AG09309 (cell line): ENCODE results near the gene TGFB3.

Experiments
- DNase-seq: peaks from one replicate; pipeline ENCODE4 v3.0.0-alpha.2; 2010; ENCODE audit warnings: low read depth
- H3K4me3 ChIP-seq: 2 replicates; pipeline ENCODE4 v1.5.1; 2011; ENCODE audit warnings: mild to moderate bottlenecking, low read depth, low read length, moderate library complexity; ENCODE audit not compliant: control insufficient read depth
- TF ChIP-seq, protein P1 (sequence below): IDR thresholded peaks from 2 replicates; pipeline ENCODE4 v1.5.1; 2011; ENCODE audit warnings: mild to moderate bottlenecking, low read depth, low read length, inconsistent platforms; ENCODE audit not compliant: insufficient read depth, control insufficient read depth; ENCODE audit errors: missing control alignments

TGFB3 gene

DNA sequence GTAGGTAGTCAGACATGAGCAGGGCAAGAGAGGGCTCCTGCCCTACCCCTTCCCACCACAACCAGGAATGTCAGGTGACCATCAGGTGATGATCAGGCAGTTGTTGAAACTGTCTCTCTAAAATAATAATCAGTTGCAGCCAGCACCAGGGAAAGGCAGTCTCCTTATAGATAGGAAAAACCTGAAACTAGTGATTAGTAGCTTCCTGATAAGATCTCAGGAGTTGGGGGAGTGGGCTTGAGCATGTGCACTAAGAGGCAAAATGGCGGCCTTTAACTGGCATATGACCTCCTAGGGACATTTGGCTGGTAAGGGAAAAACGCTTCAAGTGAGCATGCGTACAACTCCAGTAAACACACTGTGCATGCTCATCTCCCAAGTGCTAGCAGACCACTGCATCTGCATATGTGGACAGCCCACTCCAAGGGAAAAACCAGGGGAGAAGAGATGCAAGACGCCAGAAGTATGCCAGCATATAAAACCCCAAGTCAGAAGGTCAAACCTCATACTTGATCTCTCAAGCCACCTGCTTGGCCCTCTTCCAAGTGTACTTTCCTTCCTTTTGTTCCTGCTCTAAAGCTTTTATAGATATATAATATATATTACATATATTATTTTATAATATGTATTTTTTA lies 37.1 kb downstream of the TGFB3 start:
- H3K4me3 ChIP-seq, result no peak overlapping the region
- DNase-seq, result no peak
- TF ChIP-seq, protein P1, sequence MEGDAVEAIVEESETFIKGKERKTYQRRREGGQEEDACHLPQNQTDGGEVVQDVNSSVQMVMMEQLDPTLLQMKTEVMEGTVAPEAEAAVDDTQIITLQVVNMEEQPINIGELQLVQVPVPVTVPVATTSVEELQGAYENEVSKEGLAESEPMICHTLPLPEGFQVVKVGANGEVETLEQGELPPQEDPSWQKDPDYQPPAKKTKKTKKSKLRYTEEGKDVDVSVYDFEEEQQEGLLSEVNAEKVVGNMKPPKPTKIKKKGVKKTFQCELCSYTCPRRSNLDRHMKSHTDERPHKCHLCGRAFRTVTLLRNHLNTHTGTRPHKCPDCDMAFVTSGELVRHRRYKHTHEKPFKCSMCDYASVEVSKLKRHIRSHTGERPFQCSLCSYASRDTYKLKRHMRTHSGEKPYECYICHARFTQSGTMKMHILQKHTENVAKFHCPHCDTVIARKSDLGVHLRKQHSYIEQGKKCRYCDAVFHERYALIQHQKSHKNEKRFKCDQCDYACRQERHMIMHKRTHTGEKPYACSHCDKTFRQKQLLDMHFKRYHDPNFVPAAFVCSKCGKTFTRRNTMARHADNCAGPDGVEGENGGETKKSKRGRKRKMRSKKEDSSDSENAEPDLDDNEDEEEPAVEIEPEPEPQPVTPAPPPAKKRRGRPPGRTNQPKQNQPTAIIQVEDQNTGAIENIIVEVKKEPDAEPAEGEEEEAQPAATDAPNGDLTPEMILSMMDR, result no peak

DNA sequence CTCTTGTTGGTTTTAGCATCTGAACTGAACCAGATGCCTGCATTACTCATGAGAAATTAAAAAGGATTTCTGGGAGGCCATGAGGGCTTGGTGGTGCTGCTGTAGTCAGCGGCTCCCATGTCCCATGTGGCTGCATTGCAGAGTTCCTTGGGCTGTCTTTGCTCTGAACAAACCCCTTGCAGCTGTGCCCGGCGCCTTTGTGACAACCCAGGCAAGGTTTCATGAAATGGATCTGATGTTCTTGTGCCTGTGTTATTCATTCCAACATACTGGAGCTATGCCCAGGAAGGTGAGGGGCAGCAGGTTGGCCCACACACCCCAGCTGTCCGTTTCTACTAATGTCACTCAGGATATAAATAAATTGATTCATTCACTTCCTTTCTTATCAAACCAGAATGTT lies 40.8 kb downstream of the TGFB3 start:
- TF ChIP-seq, protein P1, result no peak
- DNase-seq, result no peak
- no peak overlapping the region for H3K4me3 ChIP-seq

DNA sequence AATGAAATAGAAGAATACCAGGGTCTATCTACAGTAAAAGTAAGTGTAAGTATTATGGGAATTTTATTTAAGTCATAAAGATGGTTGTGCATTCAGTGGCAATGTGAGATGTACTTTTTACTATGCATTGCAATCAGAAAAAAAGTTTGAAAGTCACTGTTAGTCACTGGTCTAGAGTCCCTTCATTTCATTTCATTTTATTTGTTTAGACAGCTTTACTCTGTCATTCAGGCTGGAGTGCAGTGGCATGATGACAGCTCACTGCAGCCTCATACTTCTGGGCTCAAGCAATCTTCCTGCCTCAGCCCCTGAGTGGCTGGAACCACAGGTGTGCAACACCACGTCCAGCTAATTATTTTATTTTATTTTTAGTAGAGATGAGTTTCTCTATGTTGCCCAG lies 42.6 kb downstream of the TGFB3 start:
- no peak for DNase-seq
- no peak overlapping the region for H3K4me3 ChIP-seq
- TF ChIP-seq, protein P1, result no peak

DNA sequence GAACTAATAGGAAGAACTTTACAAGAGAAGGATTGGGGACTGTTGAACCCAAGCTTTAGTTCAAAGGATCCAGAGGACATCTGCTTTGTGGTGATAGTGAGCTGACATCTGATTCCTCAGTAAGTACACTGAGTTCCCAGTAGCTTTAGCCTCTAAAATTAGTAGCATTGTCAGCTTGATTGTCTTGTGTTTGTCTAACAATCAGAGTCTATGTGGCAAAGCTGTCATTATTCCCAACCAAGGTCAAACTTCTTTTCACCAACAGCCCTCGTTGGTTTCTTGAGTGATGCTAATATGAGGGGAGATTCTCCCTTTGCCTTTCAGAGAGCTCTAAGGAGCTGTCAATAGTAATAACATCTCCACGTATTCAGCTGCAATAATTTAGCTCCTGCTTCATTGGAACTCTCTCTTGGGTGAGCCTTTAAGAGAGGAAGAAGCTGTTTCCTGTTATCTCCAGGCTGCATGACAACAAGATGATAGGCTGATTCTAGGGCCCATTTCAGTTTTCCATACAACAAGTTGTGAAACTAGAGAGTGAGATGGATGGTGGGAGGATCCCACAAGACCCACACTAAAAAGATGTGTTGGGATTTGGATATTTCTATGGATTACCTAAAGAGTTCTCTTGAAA lies 46.7 kb downstream of the TGFB3 start:
- DNase-seq, result no peak
- TF ChIP-seq, protein P1, result no peak
- no peak overlapping the region for H3K4me3 ChIP-seq

DNA sequence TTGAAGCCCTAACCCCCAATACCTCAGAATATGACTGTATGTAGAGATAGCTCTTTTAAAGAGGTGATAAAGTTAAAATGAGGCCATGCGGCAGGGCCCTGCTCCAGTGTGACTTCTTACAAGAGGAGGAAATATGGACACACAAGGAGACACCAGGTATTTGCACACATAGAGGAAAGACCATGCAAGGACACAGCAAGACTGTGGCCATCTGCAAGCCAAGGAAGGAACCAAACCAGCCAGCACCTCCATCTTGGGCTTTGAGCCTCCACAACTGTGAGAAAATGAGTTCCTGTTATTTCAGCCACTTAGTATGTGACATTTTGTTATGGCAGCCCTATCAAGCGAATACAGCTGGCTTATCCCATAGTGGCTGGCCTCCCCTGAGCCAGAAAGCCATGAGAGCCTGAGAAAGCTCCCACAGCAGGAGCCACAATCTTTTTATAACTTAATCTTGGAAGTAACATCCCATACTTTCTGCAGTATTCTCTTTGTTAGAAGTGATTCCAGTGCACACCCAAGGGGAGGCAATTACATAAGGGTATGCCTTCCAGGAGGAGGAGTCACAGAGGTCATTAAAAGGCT lies 48.0 kb downstream of the TGFB3 start:
- DNase-seq, result no peak
- TF ChIP-seq, protein P1, result no peak
- no peak overlapping the region for H3K4me3 ChIP-seq

DNA sequence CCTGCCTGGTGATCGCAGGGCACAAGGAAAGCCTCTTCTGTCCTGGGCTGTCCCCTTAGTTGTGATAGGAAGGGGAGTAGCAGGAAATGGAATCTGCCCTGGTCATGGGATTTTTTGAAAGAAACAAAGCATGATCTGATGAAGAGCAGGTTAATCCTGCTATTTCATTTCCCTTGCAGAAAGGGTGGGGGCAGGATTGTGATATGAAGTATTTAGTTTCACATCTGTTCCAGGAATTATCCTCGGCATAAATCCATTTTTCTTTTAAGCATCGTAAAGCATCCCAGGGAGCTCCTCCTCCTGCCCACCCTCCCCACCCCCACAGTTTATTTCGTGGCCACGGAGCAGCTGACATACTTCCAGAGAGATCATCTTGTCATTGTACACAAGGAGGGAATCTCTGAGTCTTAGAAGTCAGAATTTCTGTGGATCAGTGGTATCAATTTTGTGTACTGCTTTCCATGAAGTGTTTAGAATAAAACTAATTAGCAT lies 53.1 kb downstream of the TGFB3 start:
- DNase-seq, result no peak
- TF ChIP-seq, protein P1, result no peak

More for the DNA sequence above, 53.1 kb downstream of the TGFB3 start:
- no peak overlapping the region for H3K4me3 ChIP-seq
